ELR (cell line): Measurements from ENCODE around the gene CFAP97D2.
"Not testable (repeated sequence)": the region's sequence is repeated elsewhere in the genome, so short reads cannot be mapped to it uniquely, and the experiment has no call there.

ENCODE experiments used
- DNase-seq: peaks from one replicate; pipeline ENCODE4 v3.0.0-alpha.2; 2015; ENCODE audit warnings: low read depth

CFAP97D2 gene

DNA sequence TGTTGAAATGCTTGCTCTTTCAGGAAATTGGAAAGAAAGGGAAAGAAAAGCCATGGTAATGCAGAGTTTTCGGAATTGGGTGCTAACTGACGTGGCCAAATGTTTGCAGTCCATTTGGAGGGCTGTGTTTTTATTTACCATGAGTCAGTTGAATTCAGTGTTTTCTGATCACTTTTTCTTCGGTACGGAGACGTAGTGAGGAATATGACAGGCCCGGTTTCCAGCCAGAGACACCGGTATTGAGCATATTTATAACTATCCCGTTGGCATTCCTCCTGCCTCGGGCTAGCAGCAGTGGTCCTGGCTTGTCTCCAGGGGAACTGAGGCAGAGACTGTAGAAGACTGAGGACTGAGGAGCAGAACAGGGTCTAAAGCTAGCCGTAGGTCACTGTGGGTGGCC is 56.6 kb downstream of the CFAP97D2 start:
- peak; percentile 43 for DNase-seq

DNA sequence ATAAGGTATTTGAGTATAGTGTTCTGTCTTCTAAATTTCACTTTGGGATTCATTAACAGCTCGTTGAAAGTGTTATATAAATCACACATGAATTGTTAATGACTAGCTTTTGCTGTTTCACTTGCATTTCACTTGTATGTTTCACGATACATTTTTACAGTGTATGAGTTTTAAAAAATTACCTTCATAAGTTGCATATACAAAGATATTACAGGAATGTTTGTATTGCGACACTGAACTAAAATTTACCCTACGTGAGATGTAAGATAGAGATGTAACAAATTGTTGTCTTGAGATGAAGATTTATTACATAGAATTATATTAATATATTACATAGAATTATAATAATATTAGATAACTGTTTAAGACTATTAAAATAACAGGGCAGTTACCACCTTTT is 57.2 kb downstream of the CFAP97D2 start:
- no peak for DNase-seq

DNA sequence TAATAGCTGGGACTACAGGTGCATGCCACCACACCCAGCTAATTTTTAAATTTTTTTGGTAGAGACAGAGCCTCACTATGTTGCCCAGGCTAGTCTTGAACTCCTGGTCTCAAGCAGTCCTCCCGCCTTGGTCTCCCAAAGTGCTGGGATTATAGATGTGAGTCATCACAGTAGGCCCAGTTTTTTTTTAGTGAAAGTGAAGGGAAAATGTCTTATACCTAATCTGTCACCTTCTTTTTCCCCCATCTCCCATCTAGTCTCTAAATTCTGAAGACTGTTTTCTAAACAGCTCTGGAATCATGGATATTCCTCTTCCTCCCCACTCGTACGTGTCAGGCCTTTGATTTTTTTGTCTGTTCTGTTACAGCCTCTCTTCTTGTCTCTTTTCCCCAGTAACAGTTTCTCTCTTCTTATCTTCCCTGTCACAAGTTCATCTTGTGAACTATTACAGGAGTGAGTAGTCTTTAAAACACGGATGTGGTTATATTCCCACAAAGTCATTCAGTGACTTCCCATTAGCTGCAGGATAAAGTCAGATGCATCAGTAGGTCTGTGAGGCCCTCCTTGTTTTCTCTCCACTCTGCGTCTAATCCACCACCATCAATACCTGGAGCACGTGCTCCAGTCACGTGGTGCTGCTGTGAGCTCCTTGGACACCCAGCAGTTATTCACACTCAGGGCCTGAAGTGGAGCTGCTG is 58.5 kb downstream of the CFAP97D2 start:
- no peak for DNase-seq

DNA sequence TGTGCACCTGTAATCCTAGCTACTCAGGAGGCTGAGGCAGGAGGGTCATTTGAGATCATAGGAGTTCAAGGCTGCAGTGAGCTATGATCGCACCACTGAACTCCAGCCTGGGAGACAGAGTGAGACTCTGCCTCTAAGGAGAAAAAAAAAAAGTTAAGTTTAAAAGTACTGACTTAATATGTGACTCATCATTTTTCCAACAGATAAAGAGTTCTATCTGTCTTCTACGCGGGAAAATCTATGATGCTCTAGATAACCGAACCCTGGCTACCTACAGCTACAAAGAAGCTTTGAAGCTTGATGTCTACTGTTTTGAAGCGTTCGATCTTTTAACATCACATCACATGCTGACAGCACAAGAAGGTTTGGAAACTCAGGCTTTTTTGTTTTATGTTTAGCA is 62.9 kb downstream of the CFAP97D2 start:
- DNase-seq: no peak

DNA sequence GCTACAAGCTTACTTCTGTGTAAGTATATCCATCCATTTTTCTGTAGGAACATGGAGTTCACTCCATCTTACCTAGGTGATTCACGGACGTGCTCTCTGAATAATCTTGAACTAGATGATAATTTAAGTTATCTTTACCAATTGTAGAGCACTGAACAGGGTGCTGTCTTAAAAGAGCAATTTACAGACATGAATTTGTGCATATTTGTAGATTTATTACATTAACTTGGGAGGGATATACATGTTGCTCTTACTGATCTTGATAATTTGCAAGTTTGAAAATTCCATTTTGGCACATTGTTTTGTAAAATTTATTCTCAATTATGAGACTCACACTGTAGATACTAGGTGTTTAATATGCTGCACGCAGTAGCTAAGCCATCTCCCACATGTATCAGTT is 64.9 kb downstream of the CFAP97D2 start:
- DNase-seq: no peak

DNA sequence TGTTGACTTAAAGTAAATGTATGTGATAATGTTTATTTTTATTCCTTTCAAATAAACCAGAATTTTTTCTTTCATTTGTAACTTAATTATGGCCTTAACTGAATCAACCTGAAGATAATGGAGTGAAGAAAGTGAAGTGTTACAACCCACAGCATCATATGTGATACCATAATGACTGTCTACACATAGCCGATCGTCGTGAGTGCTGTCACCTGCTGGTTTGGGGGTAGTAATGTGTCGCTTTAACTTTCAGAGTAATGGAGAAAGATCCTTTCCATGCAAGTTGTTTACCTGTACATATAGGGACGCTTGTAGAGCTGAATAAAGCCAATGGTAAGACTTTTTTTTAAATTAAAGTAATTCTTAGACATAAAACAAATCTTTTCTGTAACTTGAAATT is 65.6 kb downstream of the CFAP97D2 start:
- no peak for DNase-seq

DNA sequence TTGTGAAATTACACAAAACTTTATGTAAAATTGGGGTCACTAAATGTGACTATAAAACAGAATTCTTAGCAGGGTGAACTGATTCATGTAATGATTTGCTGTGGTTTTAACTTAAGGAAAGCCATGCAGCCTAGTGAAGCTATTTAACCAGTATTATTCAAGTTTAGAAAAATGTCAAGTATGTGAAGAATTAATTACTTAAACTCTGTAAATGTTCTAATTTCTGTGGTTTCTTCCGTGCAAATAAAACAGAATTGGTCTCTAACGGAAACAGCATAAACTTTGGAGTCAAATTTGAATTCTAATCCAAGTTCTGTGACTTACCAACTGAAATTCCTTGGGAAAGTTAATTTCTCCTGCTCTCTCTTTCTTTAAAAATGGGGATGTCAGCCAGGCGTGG is 69.0 kb downstream of the CFAP97D2 start:
- no peak for DNase-seq

DNA sequence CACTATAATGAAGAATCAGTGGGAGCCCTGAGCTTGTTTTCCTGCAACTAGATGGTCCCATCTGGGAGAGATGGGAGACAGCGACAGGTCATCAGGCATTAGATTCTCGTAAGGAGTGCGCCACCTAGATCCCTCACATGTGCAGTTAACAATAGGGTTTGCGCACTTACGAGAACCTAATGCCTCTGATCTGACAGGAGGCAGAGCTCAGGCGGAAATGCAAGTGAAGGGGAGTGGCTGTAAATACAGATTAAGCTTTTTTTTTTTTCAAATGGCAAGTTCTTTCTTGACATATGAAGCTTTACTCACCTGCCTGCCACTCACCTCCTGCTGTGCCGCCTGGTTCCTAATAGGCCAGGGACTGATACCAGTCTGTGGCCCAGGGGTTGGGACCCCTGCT is 70.0 kb downstream of the CFAP97D2 start:
- no peak for DNase-seq

DNA sequence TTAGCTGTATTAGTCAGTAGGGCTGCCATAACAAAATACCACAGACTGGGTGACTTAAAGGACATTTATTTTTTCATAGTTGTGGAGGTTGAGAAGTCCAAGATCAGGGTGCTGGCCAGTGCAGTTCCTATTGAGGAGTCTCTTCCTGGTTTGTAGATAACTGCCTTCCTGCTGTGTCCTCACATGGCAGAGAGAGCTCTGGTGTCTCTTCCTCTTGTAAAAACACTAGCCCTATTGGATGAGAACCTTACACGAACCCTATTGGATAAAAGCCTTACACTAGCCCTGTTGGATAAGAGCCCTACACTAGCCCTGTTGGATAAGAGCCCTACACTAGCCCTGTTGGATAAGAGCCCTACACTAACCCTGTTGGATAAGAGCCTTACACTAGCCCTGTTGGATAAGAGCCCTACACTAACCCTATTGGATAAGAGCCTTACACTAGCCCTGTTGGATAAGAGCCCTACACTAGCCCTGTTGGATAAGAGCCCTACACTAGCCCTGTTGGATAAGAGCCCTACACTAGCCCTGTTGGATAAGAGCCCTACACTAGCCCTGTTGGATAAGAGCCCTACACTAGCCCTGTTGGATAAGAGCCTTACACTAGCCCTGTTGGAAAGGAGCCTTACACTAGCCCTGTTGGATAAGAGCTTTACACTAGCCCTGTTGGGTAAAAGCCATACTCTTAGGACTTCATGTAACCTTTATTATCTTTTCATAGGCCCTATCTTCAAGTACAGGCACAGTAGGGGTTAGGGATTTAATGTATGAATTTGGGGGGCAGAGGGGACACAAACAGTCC is 72.8 kb downstream of the CFAP97D2 start:
- not testable (repeated sequence) for DNase-seq

DNA sequence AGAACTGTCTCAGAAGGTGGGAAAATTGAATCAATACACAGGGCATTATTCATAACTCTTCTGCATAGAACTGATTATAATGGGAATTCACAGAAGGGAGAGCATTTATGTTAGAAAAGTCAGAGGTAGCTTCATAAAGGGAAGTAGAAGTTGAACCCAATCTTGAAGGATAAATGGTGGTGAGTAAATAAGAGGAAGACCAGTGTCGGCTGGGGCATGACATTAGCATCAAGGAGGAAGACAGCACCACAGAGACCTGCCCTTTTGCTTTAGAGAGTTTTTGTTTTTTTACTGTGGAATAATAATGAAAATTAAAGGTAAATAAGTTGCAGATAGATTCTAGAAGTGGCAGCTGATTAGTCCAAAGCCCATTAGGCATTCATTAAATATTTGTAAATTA is 77.5 kb downstream of the CFAP97D2 start:
- no peak for DNase-seq

DNA sequence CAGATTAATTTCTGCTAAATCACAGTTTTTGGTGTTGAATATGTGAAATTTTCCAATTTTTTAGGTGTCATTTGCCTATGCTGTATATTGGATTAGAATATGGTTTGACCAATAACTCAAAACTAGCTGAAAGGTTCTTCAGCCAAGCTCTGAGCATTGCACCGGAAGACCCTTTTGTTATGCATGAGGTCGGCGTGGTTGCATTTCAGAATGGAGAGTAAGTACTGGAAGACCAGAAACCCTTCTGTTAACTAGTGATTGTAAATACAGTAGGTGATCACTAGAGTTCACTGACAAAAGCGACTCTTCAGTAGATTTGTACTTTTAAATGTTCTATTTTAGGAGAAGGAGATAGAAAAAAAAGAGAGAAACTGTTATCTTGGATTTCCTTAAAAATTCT is 78.0 kb downstream of the CFAP97D2 start:
- DNase-seq: no peak

DNA sequence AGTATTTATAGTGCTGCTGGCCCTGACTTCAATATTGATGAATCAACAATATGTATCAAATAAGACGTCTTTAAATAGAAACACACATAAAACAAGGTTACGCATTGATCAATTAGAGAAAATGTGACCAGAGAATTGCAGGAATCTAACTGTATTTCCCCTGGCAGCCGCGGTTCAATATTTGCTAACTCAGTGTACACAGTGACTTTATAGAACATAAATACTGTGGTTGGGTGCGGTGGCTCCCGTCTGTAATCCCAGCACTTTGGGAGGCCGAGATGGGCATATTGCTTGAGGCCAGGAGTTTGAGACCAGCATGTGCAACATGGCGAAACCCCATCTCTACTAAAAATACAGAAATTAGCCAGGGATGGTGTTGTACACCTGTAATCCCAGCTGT is 79.5 kb downstream of the CFAP97D2 start:
- DNase-seq: no peak

DNA sequence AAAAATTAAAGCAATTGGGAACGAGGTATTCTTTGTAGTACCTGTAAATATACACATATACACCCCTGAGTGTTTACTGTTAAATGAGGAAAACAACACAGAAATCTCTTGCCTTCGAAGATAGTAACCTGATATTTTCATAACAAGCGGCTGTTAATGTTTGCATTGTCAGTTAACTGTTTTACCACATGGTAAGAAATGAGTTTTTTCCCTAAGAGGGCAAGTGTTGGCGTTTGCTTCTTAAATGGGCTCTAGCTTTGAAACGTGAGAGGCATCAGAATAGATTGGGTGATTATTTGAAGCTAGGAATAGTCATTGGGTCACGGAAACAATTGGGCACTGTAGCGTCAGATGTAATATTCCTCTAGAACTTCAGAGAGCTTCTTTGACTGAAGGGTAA is 80.3 kb downstream of the CFAP97D2 start:
- no peak for DNase-seq

DNA sequence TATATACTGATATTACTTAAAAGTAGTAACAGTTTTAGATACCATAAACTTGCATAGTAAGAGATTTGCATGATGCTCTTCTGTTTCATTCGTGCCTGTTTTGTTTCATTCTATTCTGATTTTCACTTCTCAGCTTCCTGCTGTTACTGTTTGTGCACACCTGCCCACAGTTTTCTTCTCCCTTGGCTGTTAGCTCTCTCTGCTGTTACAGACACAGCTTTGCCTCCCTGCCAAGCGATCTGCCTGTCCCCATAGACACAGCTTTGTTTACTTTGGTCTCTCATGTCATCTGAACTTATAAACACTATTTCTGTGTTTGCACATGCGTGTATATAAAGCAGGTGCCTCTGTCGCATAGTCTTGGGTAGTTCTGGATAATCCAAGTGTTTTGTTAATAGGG is 80.9 kb downstream of the CFAP97D2 start:
- DNase-seq: no peak

DNA sequence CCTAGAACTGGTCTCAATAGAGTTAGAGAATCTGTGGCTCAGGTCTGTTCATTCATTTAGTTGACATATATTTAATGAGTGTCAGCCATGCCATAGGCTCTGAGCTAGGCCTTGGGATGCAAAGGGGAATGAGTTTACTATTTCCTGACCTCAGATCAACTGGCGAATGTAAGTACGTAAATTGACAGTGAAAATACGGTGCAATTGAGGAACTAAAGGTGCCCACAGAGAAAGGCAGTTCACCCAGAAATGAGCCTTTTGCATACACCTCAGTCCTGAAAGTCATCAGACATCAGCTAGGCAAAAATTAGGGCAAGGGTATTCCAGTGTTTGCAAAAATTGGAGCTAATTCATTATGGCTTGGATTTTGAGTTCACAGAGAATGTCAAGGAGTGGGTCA is 81.8 kb downstream of the CFAP97D2 start:
- DNase-seq: no peak

DNA sequence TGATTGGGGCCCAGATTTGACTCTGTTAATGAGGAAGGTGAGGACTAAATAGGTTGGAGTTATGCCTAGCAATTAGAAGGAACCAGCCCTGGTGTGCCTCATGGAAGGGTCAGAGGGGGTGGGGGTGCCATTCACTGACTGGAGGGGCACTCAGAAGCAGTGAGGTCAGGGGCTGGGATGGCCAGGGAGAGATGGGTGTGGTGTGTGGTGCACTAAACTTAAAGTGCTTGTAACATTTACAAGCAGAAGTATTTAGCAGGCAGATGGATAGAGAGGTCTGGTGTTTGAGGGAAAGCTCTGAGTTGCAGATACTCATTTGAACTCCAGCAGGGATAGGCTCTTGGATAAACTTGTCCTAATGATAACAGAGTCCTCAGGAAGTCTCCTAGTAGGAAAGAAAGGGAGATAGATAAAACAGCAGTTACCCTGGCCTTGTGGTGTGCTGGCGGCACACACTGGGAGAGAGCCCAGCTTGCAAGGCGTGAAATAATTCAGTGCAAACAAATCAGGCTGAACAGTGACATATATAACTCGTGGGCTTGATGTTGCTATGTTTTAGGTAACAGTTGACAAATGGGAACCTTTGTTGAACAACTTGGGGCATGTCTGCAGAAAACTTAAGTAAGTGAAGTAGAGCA is 82.4 kb downstream of the CFAP97D2 start:
- no peak for DNase-seq

DNA sequence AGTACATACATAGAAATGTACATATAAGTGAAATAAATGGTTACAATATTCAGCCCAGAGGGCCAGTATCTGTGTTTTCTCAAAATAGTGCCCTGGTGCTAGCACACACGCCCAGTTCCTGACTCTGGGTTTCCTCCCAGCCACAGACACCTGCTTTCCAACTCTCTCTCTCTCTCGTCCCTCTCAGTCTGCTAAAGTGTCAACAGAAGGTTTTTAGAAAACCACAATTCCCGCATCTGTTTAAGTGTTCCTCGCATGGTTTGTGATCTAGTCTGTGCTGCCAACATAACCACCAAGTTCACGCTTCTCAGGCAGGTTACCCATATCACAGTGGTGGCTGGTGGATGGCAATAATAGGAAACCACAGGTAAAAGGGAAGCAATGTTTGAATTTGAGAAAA is 84.5 kb downstream of the CFAP97D2 start:
- DNase-seq: no peak

DNA sequence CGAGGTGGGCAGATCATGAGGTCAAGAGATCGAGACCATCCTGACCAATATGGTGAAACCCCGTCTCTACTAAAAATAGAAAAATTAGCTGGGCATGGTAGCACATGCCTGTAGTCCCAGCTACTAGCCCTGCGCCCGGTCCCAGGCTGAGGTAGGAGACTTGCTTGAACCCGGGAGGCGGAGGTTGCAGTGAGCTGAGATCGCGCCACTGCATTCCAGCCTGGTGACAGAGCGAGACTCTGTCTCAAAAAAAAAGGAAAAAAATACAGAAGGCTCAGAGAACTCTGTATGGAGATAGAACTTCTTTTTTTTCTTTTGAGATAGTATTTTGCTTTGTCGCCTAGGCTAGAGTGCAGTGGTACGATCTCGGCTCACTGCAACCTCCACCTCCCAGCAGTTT is 85.3 kb downstream of the CFAP97D2 start:
- not testable (repeated sequence) for DNase-seq

DNA sequence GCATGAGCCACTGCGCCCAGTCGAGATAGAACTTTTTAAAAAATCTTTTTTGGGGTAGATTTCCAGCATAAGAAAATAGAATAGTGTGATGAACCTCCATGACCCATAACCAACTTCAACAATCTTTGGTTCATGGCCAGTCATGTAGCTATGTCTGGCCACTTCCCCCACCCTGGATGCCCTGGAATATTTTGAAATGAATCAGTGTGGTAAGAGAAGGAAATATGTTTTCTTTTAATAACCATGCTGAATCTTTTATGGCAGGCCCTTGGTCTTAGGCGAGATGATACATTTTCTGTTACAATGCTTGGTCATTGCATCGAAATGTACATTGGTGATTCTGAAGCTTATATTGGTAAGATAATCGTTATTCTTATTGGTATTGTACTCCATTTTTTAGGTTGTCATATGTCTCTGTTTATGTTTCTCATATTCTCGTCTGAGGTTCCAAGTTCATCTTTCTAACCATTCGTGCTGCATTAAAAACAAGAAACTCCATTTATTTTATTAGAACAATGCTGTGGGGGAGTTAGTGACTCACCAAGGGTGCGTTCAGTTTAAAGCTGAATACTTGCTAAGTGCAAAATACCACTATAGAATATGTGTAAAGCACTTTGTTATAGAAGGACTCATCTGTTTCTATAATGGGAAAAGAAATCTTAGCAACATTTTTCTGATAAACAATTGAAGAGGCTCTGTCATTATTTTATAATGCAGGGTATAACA is 86.0 kb downstream of the CFAP97D2 start:
- DNase-seq: peak; percentile 82

DNA sequence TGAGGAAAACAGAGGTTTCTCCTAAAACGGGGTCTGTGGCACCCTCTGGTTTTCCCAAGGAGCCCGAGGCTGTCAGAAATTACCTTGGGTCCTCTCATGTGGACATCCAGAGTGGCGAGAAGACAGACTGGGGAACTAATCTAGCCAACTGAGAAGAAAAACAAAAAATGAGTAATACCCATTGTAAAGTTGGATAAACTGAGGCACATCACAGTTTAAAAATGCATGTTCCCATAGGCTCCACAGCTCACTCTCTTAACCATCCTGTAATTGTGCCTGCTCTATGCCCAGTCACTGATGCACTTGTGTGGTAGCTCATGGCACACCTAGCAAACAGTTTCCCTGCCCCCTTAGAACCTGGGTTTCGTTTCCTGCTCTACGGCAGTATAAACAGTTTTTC is 87.2 kb downstream of the CFAP97D2 start:
- no peak for DNase-seq

DNA sequence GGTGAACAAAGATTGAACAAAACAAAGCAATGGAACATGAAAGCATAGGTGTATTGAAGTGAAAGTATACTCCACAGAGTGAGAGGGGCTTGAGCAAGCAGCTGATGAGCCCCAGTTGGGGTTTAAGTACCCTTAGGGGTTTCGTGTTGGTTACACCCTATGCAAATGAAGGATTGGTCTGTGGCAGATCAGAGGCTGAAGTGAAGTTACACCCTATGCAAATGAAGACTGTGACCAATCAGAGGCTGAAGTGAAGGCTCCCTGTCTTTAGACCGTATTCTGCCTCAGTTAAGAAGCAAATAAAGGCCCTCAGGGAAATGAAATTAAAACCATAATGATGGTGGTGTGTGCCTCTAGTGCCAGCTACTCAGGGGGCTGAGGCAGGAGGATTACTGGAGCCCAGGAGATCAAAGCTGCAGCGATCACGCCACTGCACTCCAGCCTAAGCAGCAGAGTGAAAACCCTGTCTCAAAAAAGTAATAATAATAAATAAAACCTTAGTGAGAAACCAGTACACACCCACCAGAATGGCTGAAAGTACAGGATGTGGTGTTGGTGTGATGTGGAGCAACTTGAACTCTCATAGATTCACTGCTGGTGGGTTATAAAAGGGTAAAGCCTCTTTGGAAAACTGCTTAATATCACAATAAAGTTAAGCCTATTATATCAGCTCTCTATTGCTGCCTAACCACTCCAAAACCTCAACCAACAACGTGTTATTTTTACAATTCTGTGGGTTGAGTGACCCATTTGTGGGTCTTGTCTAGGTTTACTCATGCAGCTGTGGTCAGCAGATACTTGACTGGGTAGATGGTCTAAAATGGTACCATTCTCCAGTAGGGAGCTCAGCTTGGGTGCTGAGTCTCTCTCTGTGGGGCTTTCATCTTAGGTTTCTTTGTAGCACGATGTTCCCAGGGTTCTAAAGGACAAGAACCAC is 89.6 kb downstream of the CFAP97D2 start:
- no peak for DNase-seq
